GM12875 (cell line): ENCODE results near the gene DAPK1.

Experiments used
- H3K4me3 ChIP-seq: one replicate; pipeline ENCODE4 v1.5.1; 2011; ENCODE audit warnings: low read depth, low read length, control low read depth
- TF ChIP-seq, protein P1 (sequence below): IDR thresholded peaks from 2 replicates; pipeline ENCODE4 v1.5.1; 2011; ENCODE audit warnings: low read depth, mild to moderate bottlenecking, control low read depth, inconsistent platforms, low read length, moderate library complexity, borderline replicate concordance; ENCODE audit not compliant: insufficient read depth

DAPK1 gene

DNA sequence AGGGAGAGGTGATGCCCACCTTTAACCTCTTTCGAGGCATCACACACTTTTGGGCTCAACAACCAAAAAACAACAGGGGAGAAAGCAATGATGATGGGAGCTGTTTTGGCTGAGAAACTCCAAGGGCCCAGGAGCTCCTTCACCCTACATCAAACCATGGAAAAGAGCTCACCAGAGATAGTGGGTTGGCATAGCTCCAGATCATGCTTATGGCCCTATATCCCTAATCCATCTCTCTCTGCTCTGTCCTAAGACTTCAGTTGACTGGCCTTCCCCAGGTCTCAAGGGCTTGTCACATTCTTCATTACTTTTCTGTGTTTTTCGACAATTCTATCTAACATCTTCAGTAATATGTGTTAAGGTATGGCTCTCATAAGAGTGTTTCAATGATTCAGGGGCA, 222.5 kb downstream of the DAPK1 start:
- TF ChIP-seq, protein P1, sequence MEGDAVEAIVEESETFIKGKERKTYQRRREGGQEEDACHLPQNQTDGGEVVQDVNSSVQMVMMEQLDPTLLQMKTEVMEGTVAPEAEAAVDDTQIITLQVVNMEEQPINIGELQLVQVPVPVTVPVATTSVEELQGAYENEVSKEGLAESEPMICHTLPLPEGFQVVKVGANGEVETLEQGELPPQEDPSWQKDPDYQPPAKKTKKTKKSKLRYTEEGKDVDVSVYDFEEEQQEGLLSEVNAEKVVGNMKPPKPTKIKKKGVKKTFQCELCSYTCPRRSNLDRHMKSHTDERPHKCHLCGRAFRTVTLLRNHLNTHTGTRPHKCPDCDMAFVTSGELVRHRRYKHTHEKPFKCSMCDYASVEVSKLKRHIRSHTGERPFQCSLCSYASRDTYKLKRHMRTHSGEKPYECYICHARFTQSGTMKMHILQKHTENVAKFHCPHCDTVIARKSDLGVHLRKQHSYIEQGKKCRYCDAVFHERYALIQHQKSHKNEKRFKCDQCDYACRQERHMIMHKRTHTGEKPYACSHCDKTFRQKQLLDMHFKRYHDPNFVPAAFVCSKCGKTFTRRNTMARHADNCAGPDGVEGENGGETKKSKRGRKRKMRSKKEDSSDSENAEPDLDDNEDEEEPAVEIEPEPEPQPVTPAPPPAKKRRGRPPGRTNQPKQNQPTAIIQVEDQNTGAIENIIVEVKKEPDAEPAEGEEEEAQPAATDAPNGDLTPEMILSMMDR, result no peak
- H3K4me3 ChIP-seq, result no peak overlapping the region

DNA sequence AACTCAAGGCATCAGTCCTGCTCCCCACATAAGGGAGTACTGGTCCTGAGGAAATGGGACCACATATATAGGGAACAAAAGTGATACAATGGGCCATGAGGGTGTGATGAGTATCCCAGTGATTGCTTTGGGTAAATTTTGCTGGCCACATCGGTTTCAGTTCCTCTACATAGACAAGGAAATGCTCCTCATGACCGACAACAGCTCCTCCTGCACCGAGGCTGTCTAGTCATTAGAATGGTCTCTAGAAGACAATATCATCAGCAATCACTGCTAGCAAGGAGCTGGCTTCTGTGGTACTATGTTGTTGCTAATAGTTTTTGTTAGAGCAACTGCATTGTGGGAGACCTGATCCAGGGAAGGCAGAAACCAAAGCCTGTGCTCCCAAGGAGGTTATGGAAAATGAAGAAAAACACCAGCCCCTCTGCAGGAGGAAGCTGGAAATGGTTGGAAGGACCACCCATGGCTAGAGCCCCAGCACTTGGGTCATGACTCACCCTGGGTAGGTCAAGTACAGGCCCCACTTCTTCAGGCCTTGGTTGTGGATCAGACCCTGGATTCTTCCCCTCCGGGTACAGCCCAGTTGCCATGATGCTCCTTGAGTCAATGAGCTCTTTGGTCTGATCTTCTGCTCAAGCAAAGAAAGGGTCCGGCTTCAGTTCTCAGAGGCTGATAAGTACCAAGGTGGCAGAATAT, 224.9 kb downstream of the DAPK1 start:
- H3K4me3 ChIP-seq, result no peak overlapping the region
- TF ChIP-seq, protein P1, result no peak

DNA sequence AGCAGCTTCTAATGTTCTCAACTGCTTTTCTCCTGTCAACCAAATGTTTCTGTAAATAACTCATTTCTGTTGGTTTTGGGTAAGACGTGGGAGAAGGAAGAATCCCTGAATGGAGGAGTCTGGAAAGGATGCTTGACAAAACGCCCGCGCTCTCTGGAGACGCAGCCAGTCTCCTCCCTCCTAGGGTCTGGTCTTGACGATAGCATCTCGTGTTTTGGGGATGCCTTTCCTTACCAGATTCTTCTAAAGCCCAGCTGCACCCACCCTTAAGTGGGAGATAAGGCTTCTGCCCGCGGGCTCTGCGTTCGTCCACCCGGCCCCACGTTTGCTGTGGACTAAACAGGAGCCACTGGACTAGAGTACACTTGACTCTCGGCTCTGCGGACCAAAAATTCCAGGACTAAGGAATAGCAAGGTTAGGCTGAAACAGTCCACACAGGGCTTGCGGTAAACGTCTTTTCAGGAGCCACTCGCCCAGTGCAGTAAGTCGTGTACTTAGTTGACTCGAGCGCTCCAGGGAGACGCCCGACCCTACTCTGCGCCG, 227.8 kb downstream of the DAPK1 start:
- no peak overlapping the region for H3K4me3 ChIP-seq
- TF ChIP-seq, protein P1, result no peak

DNA sequence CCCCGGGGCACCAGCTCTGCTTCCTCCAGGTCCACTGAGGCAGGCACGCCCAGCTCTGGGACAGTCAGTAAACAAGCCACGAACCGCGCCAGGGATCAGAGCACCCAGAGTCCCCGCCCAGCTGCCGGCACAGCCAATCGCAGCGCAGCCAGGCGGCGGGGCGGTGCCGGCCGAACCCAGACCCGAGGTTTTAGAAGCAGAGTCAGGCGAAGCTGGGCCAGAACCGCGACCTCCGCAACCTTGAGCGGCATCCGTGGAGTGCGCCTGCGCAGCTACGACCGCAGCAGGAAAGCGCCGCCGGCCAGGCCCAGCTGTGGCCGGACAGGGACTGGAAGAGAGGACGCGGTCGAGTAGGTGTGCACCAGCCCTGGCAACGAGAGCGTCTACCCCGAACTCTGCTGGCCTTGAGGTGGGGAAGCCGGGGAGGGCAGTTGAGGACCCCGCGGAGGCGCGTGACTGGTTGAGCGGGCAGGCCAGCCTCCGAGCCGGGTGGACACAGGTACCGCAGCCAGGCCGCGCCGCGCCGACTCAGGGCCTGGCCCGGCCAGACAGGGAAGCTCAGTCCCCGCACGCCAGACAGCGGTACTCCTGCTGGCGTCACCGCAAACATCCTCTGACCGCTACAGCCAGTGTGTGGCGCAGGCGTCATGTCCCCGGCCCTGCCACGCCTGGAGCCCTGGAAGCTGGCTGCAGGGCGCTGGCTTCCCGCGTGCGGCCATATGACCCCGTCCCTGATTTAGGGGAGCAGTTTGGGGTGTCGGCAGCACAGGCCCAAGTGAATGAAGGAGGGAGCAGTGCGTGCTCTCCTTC, 228.4 kb downstream of the DAPK1 start, which contains the start of gene CTSL:
CTSL (plus strand) TSS at position 220 of the 810 bp plus-strand sequence. CDS start 1,485 bp downstream, outside the sequence.
- peak within 1 kb of the TSS; percentile 27 for H3K4me3 ChIP-seq

DNA sequence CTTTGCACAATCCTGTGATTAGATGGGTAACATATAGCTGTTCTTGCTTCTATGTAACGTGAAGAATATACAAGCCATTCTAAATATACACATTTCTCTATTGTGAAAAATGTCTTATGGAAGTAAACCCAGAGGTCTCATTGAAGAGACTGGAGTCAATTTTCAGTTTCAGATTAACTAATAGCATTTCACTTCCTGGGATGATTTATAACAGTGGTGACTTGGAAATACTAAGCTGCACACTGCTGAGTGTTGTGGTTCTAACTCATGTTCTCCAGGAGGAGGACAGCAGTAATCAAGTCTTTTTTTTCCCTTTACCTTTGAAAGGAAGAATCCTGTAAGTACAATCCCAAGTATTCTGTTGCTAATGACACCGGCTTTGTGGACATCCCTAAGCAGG, 231.6 kb downstream of the DAPK1 start:
- TF ChIP-seq, protein P1, result no peak
- no peak overlapping the region for H3K4me3 ChIP-seq

More for the DNA sequence above, 228.4 kb downstream of the DAPK1 start, which contains the start of gene CTSL:
- TF ChIP-seq, protein P1, result no peak

DNA sequence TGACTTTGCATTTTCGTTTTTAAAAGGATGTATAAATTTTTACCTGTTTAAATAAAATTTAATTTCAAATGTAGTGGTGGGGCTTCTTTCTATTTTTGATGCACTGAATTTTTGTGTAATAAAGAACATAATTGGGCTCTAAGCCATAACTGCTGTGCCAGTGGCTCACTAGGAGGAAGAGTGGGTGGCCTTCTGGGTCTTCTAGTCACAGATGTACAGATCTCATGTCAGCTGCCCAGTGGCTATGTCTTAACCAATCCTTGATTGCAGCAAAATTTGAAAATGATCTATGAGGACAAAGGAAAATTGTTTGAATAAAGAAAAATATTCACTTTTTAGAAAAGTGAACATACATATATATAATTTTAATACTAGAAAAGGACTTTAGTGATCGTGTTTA, 233.7 kb downstream of the DAPK1 start:
- no peak overlapping the region for H3K4me3 ChIP-seq
- TF ChIP-seq, protein P1, result no peak
